SU-DHL-6 (cell line): ENCODE results near the gene SUSD6.

Experiments used
- H2AFZ ChIP-seq: fragments of 200-600 bp; sonication (generic); 2 replicates; pipeline ENCODE4 v1.6.1; 2014; ENCODE audit warnings: low read depth, mild to moderate bottlenecking, moderate library complexity, mixed read lengths, antibody characterized with exemption, low read length; ENCODE audit not compliant: severe bottlenecking
- H3F3A ChIP-seq: fragments of 200-600 bp; shearing (Covaris generic); 2 replicates; pipeline ENCODE4 v1.6.0; 2016; ENCODE audit warnings: antibody characterized with exemption, mild to moderate bottlenecking; ENCODE audit not compliant: insufficient read depth
- H3K27ac ChIP-seq: fragments of 200-600 bp; sonication (generic); 2 replicates; pipeline ENCODE4 v1.5.1; 2016; ENCODE audit warnings: low read depth, mild to moderate bottlenecking, low read length, moderate library complexity, mixed read lengths
- H3K27me3 ChIP-seq: fragments of 200-600 bp; sonication (generic), shearing (Covaris generic); 2 replicates; pipeline ENCODE4 v1.6.0; 2014; ENCODE audit warnings: mild to moderate bottlenecking, low read length
- H3K36me3 ChIP-seq: fragments of 200-600 bp; sonication (generic); 2 replicates; pipeline ENCODE4 v1.6.1; 2014; ENCODE audit warnings: mild to moderate bottlenecking, low read length, mixed read lengths
- H3K4me2 ChIP-seq: fragments of 300-600, 200-600 bp; shearing (Covaris generic), sonication (generic); 2 replicates; pipeline ENCODE4 v1.6.0; 2014; ENCODE audit warnings: low read length, low read depth, mild to moderate bottlenecking; ENCODE audit not compliant: poor library complexity, severe bottlenecking
- H3K4me3 ChIP-seq: fragments of 200-600 bp; sonication (generic); 2 replicates; pipeline ENCODE4 v1.5.1; 2014; ENCODE audit warnings: antibody characterized with exemption, low read length, mild to moderate bottlenecking, mixed read lengths; ENCODE audit not compliant: insufficient read depth, poor library complexity, severe bottlenecking
- H3K79me2 ChIP-seq: fragments of 200-600 bp; sonication (generic); 2 replicates; pipeline ENCODE4 v1.6.1; 2014; ENCODE audit warnings: mild to moderate bottlenecking, low read length, moderate library complexity; ENCODE audit not compliant: insufficient read depth
- H3K9ac ChIP-seq: fragments of 200-600 bp; sonication (generic); 2 replicates; pipeline ENCODE4 v1.7.0; 2014; ENCODE audit warnings: mild to moderate bottlenecking, low read length
- H3K9me2 ChIP-seq: fragments of 200-600 bp; sonication (generic); replicated peaks from 2 replicates; pipeline ENCODE4 v1.6.1; 2014; ENCODE audit warnings: low read length; ENCODE audit not compliant: insufficient read depth
- H3K9me3 ChIP-seq: fragments of 200-600 bp; sonication (generic); 2 replicates; pipeline ENCODE4 v1.6.1; 2014; ENCODE audit warnings: low read length, mixed read lengths; ENCODE audit not compliant: insufficient read depth
- H4K20me1 ChIP-seq: fragments of 200-600 bp; sonication (generic); 2 replicates; pipeline ENCODE4 v1.6.1; 2014; ENCODE audit warnings: low read depth, mild to moderate bottlenecking, antibody characterized with exemption, low read length, moderate library complexity, mixed read lengths
- EZH2phosphoT487 ChIP-seq: fragments of 200-600 bp; sonication (generic), shearing (Covaris generic); conservative IDR thresholded peaks from 2 replicates; pipeline ENCODE4 v1.6.1; 2018; ENCODE audit warnings: mild to moderate bottlenecking, antibody characterized with exemption, low read length, moderate library complexity, mixed read lengths
- TF ChIP-seq, protein P1 (sequence below): fragments of 200-600 bp; sonication (generic); IDR thresholded peaks from one replicate; pipeline ENCODE4 v1.5.1; 2017; ENCODE audit warnings: antibody characterized with exemption, mild to moderate bottlenecking, low read length, moderate library complexity; ENCODE audit not compliant: insufficient read depth, poor library complexity, severe bottlenecking

Gene SUSD6

DNA sequence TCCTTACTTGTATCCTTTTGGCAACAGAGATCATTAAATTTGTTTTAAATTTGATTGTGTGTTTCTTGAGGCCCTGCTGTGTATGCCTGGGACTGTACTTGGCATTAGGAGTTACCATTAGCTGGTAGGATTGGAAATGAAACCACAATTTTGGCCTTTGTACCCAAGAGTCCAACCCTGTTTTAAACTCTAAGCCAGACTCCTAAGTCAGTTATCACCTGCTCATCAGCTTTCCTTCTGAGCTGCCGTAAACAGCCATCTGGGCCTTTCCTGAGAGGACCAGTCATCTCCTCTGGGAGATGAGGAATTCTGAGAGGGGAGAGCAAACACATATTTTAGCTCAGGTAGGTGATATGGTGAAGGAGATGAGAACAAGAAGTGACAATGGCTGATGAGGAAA, 81.2 kb downstream of the SUSD6 start:
- Histone ChIP-seq H3K9me2 (no peaks in the 10 kb centered on the region), H4K20me1 (peaks cover 15% of the 10 kb centered on the region; the same call in 1 of the 2 replicates), H3K27me3 (no peaks in the 10 kb centered on the region), H3K36me3 (no peaks in the 10 kb centered on the region), H3K4me3 (no peak overlapping the region), H3K27ac (peak overlapping the region; percentile 40), H3F3A (no peaks in the 10 kb centered on the region), H3K79me2 (peaks cover 100% of the 10 kb centered on the region), H3K9ac (no peak overlapping the region), H3K9me3 (no peaks in the 10 kb centered on the region), H3K4me2 (peak overlapping the region; percentile 9), H2AFZ (no peak overlapping the region)
- TF ChIP-seq EZH2phosphoT487 = no peak
- TF ChIP-seq, protein P1, sequence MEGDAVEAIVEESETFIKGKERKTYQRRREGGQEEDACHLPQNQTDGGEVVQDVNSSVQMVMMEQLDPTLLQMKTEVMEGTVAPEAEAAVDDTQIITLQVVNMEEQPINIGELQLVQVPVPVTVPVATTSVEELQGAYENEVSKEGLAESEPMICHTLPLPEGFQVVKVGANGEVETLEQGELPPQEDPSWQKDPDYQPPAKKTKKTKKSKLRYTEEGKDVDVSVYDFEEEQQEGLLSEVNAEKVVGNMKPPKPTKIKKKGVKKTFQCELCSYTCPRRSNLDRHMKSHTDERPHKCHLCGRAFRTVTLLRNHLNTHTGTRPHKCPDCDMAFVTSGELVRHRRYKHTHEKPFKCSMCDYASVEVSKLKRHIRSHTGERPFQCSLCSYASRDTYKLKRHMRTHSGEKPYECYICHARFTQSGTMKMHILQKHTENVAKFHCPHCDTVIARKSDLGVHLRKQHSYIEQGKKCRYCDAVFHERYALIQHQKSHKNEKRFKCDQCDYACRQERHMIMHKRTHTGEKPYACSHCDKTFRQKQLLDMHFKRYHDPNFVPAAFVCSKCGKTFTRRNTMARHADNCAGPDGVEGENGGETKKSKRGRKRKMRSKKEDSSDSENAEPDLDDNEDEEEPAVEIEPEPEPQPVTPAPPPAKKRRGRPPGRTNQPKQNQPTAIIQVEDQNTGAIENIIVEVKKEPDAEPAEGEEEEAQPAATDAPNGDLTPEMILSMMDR = no peak

DNA sequence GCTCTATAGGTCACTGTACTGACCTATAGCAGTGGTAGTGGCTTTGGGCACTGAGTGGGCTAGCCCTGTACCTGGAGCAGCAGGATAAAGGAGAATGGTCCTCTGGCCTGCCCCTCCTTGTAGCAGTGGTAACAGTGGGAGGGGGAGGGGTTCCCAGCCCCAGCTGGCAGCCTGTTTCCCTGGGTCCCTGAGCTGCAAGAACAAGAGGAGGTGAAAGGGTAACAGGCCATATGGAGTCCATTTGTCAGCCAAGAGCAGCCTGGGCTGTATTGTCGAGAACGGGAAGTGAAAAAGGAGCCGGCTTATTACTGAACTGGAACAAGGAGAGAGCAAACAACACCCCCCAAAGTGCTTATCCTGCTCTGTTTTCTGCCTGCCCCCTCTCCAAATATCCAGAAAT, 81.7 kb downstream of the SUSD6 start:
- H2AFZ ChIP-seq = no peak overlapping the region
- no peak overlapping the region for H3K9ac ChIP-seq
- H3K9me2 ChIP-seq = no peaks in the 10 kb centered on the region
- peak overlapping the region; percentile 9 for H3K4me2 ChIP-seq
- no peaks in the 10 kb centered on the region for H3K9me3 ChIP-seq
- H3K4me3 ChIP-seq = no peak overlapping the region
- peaks cover 100% of the 10 kb centered on the region for H3K79me2 ChIP-seq
- H3K27me3 ChIP-seq = no peaks in the 10 kb centered on the region
- H4K20me1 ChIP-seq = peaks cover 15% of the 10 kb centered on the region; the same call in 1 of the 2 replicates
- TF ChIP-seq EZH2phosphoT487 = no peak
- TF ChIP-seq, protein P1 = no peak
- H3K36me3 ChIP-seq = no peaks in the 10 kb centered on the region
- H3F3A ChIP-seq = no peaks in the 10 kb centered on the region
- peak overlapping the region; percentile 40 for H3K27ac ChIP-seq

DNA sequence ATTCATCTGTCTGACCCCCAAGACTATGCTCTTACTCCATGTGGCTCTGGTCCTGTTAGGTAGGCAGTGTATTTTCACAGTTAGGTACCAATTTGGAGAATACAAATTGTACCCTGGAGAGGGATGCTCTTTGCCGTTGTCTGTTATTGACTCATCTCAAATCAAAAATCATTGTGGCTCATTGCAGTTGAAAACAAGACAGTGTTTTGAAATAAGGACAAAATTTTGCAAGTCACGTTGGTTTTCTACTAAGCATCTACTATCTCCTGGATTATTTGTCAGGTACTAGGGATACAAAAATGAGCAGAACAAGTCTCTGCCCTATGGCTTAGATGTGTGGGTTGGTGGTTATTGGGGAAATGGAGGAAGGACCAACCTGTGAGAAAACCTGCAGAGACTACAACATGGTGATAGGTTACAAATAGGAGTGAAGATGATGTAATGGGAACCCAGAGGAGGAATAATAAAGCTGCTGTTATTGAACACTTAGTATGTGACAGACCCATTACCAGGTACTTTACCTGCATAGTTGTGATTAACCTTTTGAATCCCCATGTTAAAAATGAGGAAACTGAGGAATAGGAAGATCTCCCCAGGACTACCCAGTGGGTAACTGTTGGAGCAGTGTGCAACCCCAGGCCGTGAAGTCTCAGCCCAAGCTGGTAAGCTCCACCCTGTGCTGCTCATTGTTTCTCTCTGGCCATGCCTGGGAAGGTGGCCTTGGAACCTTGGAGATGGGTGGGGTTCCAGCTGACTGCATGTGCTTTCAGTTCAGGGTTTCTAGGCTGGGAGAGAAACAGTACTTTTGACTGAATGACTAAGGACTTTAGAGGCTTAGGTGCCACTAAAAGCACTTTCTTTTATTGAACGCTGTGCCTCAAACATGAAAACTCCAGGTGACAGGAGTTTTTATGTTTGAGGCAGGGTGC, 82.7 kb downstream of the SUSD6 start:
- Histone ChIP-seq H3K27me3 (no peaks in the 10 kb centered on the region), H3K4me3 (no peak overlapping the region), H2AFZ (no peak overlapping the region), H3K9me2 (no peaks in the 10 kb centered on the region), H3K4me2 (no peak overlapping the region), H3K9me3 (no peaks in the 10 kb centered on the region), H3K27ac (peak overlapping the region; percentile 40; the same call in 1 of the 2 replicates), H3F3A (no peaks in the 10 kb centered on the region), H3K9ac (no peak overlapping the region), H3K36me3 (no peaks in the 10 kb centered on the region), H3K79me2 (peaks cover 100% of the 10 kb centered on the region), H4K20me1 (peaks cover 15% of the 10 kb centered on the region; the same call in 1 of the 2 replicates)
- TF ChIP-seq, protein P1 = no peak
- no peak for TF ChIP-seq EZH2phosphoT487
